Measurements from ENCODE around the gene SLIT1.
A peak's percentile ranks its signal among the peaks of the same experiment; 100 is the strongest.

Gene SLIT1

GRCh38 chr10:97071496-97071895 is 114.3 kb downstream of the SLIT1 start:
- DNase-seq (ENCODE audit: low read depth): no peak
- no peak for TF ChIP-seq CTCF (IDR thresholded peaks at IDR 0.05; ENCODE audit: insufficient read depth, low read depth, low read length, missing control alignments)
- no peak overlapping the region for H3K4me3 ChIP-seq (ENCODE audit: low read length)

DNA sequence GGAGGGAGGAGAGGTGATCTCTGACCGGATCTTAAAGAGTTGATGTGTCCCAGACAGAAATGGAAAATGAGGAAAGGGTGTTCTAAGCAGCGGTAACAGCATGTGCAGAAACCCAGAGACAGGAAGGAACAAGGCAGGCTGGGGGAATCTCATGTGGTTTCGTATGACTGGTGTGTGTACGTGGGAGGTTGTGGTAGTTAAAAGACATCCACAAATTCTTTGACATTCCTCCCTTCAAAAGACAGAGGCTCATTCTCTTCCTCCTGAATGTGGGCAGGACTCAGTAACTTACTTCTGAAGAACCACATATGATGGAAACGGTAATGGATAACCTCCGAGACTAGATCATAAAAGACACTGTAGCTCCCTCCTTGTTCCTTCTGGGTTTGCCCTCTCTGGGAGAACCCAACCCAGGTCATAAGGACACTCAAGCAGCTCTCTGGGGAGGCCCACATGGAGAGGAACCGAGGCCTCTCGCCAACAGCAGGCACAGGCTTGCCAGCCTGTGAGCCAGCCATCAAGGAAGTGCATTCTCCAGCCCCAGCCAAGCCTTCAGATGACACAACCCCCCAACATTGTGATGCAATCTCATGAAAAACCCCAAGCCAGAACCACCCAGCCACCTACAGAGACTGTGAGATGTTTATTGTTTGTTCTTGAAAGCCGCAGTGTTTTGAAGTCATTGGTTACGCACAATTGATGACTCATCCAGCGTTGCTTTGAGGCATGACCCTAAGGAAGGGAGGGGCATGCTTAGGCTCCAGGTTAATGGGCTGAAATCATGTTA is 116.0 kb downstream of the SLIT1 start:
- no peak for TF ChIP-seq CTCF (IDR thresholded peaks at IDR 0.05; ENCODE audit: insufficient read depth, low read depth, low read length, missing control alignments)
- peak; percentile 91 for DNase-seq (ENCODE audit: low read depth)
- no peak overlapping the region for H3K4me3 ChIP-seq (ENCODE audit: low read length)

DNA sequence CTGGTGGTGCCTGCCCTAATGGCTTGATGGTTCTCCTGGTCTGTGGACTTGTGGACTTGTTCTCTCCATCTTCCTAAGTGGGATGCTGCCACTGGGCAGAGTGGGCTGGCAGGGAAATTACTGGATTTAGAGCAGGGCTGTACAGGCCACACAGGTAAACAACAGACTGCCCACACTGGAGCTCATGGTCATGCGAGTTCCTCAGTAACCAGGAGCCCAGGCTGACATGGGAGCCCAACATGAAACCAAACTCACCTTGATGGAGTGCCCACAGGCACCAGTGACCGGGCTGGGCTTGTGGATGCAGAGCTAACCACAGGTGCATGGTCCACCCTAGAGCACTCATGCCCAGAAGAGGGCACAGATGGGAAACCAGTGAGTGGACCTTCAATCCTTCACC is 116.7 kb downstream of the SLIT1 start:
- H3K4me3 ChIP-seq (ENCODE audit: low read length): no peak overlapping the region
- TF ChIP-seq CTCF (IDR thresholded peaks at IDR 0.05; ENCODE audit: insufficient read depth, low read depth, low read length, missing control alignments): no peak
- DNase-seq (ENCODE audit: low read depth): no peak

GRCh38 chr10:97067716-97068391 is 117.9 kb downstream of the SLIT1 start:
- DNase-seq (ENCODE audit: low read depth): no peak
- TF ChIP-seq CTCF (IDR thresholded peaks at IDR 0.05; ENCODE audit: insufficient read depth, low read depth, low read length, missing control alignments): no peak
- H3K4me3 ChIP-seq (ENCODE audit: low read length): no peak overlapping the region

DNA sequence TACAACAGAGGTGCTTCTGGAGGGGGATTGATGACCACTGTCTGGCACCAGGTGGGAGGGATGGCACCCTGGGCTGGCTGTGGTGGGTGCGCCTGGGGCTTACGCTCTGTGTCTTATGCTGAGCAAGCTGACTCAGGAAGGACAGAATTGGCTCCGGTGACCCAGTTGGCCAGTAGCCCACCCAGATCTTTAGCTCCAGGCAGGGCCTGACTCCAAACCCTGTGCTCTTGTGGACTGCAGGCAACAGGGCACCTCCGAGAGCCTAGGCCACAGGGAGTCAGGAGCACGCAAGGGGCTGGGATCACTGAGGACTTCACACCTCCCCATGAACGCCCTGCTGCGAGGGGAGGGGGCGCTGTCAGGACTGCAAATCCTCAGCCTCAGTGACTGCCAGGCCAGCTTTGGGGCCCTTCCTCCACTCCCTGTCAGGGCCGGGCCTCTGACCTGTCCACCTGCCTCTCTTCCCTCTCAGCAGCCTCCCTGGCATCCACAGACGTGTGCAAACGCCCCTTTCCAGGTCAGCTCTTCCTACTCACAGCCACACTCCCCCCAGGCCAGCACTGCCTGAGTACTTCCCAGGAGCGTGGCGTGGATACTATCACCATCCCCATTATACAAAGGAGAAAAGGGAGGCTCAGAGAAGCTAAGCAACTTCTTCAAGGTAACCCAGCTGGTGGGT is 118.7 kb downstream of the SLIT1 start:
- no peak for TF ChIP-seq CTCF (IDR thresholded peaks at IDR 0.05; ENCODE audit: insufficient read depth, low read depth, low read length, missing control alignments)
- H3K4me3 ChIP-seq (ENCODE audit: low read length): no peak overlapping the region
- no peak for DNase-seq (ENCODE audit: low read depth)

GRCh38 chr10:97065686-97066660 is 119.8 kb downstream of the SLIT1 start:
- DNase-seq (ENCODE audit: low read depth): no peak
- TF ChIP-seq CTCF (IDR thresholded peaks at IDR 0.05; ENCODE audit: insufficient read depth, low read depth, low read length, missing control alignments): no peak
- no peak overlapping the region for H3K4me3 ChIP-seq (ENCODE audit: low read length)

All from epithelial cell of esophagus (primary cell).